ENCODE measurements around the gene C1GALT1C1.

C1GALT1C1 gene

DNA sequence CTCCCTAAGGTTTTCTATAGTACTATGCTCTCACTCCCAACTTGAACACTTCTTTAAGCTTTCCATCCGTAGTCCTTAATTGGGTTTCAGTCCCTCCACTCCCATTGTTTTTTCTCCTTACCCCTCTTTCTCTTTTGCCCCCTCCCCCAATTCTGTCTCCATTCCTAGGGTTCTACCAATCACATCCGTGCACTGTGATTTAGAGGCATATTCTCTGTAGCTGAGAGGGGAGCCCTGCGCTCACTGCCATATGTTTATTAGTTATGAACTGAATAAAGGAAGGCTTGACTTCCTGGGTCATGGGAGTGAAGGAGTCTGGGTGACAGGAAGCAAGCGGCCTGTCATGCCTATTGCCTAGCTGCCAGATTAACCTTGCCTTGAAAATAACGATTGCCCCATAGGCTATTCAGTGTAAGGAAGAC is 25.5 kb downstream of the C1GALT1C1 start:
- peak; percentile 34 for DNase-seq (ENCODE audit: low read depth, low spot score)
- H3K4me3 ChIP-seq (ENCODE audit: low read length): peak overlapping the region; percentile 86

DNA sequence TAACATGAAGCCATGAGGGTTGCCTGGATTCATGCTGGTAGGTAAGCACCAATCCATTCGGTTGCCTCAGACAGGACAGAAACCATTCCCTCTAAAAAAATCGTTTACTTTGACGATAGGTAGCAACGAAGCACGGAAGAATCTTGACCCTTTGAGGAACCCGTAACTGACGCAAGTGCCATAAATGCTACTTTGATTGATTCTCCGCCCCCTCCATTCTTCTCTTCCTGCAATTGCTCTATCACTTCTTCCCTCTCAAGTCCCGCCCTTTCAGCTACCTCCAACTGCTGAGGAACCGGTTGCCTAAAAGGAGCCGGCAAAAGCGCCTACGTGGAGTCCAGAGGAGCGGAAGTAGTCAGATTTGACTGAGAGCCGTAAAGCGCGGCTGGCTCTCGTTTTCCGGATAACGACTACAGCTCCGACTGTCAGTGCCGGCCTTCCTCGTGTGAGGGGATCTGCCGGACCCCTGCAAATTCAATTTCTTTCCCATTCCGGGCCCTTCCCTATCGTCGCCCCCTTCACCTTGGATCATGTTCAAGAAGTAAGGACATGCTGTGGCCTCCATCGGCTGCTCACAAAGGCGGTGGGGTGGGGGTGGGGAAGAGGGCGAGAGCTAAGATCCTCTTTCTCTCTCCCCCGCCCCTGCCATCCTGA is 26.0 kb downstream of the C1GALT1C1 start, which contains the start of gene MCTS1:
TSS of gene MCTS1 (plus strand) at position 395 of the 654 bp plus-strand sequence. CDS start at position 531, 136 bp downstream.
- DNase-seq (ENCODE audit: low read depth, low spot score): peak; percentile 97

DNA sequence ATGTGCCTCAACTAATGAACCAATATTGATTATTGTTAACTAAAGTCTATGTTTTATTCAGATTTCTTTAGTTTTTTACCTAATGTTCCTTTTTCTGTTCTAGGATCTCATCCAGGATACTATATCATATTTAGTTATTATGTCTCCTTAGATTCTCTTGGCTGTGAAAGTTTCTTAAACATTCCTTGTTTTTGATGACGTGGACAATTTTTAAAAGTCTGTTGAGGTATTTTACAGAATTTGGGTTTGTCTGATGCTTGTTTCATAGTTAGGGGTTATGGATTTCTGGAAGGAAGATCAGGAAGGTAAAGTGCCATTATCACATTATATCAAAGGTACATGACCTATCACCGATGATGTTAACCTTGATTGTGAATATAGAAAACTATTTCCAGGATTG is 44.2 kb downstream of the C1GALT1C1 start:
- DNase-seq (ENCODE audit: low read depth, low spot score): no peak
- no peak overlapping the region for H3K4me3 ChIP-seq (ENCODE audit: low read length)

More for the DNA sequence above, 26.0 kb downstream of the C1GALT1C1 start, which contains the start of gene MCTS1:
- peak within 1 kb of the TSS; percentile 86 for H3K4me3 ChIP-seq (ENCODE audit: low read length)
